SK-N-SH treated with all-trans-retinoic acid at 6 μM for 48 hours (cell line): ENCODE measurements around the gene INSRR.

Source experiments
- ATAC-seq: fragments of 200-7000 bp; cut with Tn5 transposase; 3 replicates; pipeline ENCODE4 v1.9.1; 2020; ENCODE audit warnings: mild to moderate bottlenecking, moderate library complexity
- ARNTL ChIP-seq: fragments of 450-650 bp; formaldehyde crosslinking; IDR thresholded peaks from 2 replicates; pipeline ENCODE4 v1.5.0; 2020; ENCODE audit warnings: low read depth, mild to moderate bottlenecking, moderate library complexity, borderline replicate concordance
- CREB5 ChIP-seq: fragments of 250-450 bp; sonication (Bioruptor Pico); IDR thresholded peaks from 2 replicates; pipeline ENCODE4 v1.5.1; 2020; ENCODE audit warnings: low read depth, mild to moderate bottlenecking, moderate library complexity
- CSDC2 ChIP-seq: fragments of 250-450 bp; sonication (Bioruptor Pico); IDR thresholded peaks from 2 replicates; pipeline ENCODE4 v1.5.0; 2020; ENCODE audit warnings: mild to moderate bottlenecking, moderate library complexity
- CSRNP3 ChIP-seq: fragments of 250-450 bp; sonication (Bioruptor Pico); IDR thresholded peaks from 2 replicates; pipeline ENCODE4 v1.5.1; 2021; ENCODE audit warnings: mild to moderate bottlenecking, moderate library complexity
- ESRRG ChIP-seq: fragments of 250-450 bp; sonication (Bioruptor Pico); IDR thresholded peaks from 2 replicates; pipeline ENCODE4 v1.6.1; 2021; ENCODE audit warnings: mild to moderate bottlenecking
- ISL1 ChIP-seq: fragments of 250-450 bp; sonication (Bioruptor Pico); IDR thresholded peaks from 2 replicates; pipeline ENCODE4 v2.1.2; 2022; ENCODE audit warnings: mild to moderate bottlenecking, moderate library complexity
- OSR1 ChIP-seq: fragments of 250-450 bp; sonication (Bioruptor Pico); IDR thresholded peaks from 2 replicates; pipeline ENCODE4 v1.8.0; 2022; ENCODE audit warnings: moderate library complexity, mild to moderate bottlenecking, inconsistent platforms
- PATZ1 ChIP-seq: fragments of 250-450 bp; sonication (Bioruptor Pico); IDR thresholded peaks from 2 replicates; pipeline ENCODE4 v1.8.0; 2020; ENCODE audit warnings: mild to moderate bottlenecking, moderate library complexity, borderline replicate concordance
- POU6F1 ChIP-seq: fragments of 250-450 bp; sonication (Bioruptor Pico); IDR thresholded peaks from 2 replicates; pipeline ENCODE4 v1.8.0; 2021; ENCODE audit warnings: low read depth, mild to moderate bottlenecking, moderate library complexity, borderline replicate concordance
- PPARA ChIP-seq: fragments of 250-450 bp; sonication (Bioruptor Pico); IDR thresholded peaks from 2 replicates; pipeline ENCODE4 v1.5.0; 2020; ENCODE audit warnings: mild to moderate bottlenecking, borderline replicate concordance
- RARB ChIP-seq: fragments of 250-450 bp; sonication (Bioruptor Pico); IDR thresholded peaks from 2 replicates; pipeline ENCODE4 v1.8.0; 2021; ENCODE audit warnings: mild to moderate bottlenecking, moderate library complexity
- SNAI2 ChIP-seq: fragments of 250-450 bp; sonication (Bioruptor Pico); IDR thresholded peaks from 2 replicates; pipeline ENCODE4 v1.5.0; 2020; ENCODE audit warnings: mild to moderate bottlenecking, moderate library complexity
- TOX ChIP-seq: fragments of 250-450 bp; sonication (Bioruptor Pico); IDR thresholded peaks from 2 replicates; pipeline ENCODE4 v1.8.0; 2021; ENCODE audit warnings: mild to moderate bottlenecking, moderate library complexity, borderline replicate concordance
- TSHZ2 ChIP-seq: fragments of 250-450 bp; sonication (Bioruptor Pico); IDR thresholded peaks from 2 replicates; pipeline ENCODE4 v1.5.0; 2020; ENCODE audit warnings: mild to moderate bottlenecking, moderate library complexity
- ZC3H10 ChIP-seq: fragments of 250-450 bp; sonication (Bioruptor Pico); IDR thresholded peaks from 2 replicates; pipeline ENCODE4 v1.5.1; 2021; ENCODE audit warnings: mild to moderate bottlenecking, moderate library complexity
- ZFP3 ChIP-seq: fragments of 250-450 bp; sonication (Bioruptor Pico); IDR thresholded peaks from 2 replicates; pipeline ENCODE4 v1.5.0; 2020; ENCODE audit warnings: mild to moderate bottlenecking, moderate library complexity
- ZFP30 ChIP-seq: fragments of 450-650 bp; formaldehyde crosslinking; IDR thresholded peaks from 2 replicates; pipeline ENCODE4 v1.5.0; 2022; ENCODE audit warnings: mild to moderate bottlenecking, moderate library complexity
- ZNF565 ChIP-seq: fragments of 450-650 bp; formaldehyde crosslinking; conservative IDR thresholded peaks from 2 replicates; pipeline ENCODE4 v1.5.0; 2020; ENCODE audit warnings: low read depth, mild to moderate bottlenecking, moderate library complexity
- ZNF70 ChIP-seq: fragments of 450-650 bp; formaldehyde crosslinking; IDR thresholded peaks from 2 replicates; pipeline ENCODE4 v1.5.0; 2020; ENCODE audit warnings: mild to moderate bottlenecking, moderate library complexity
- ZNF8 ChIP-seq: fragments of 450-650 bp; formaldehyde crosslinking; IDR thresholded peaks from 2 replicates; pipeline ENCODE4 v1.5.0; 2020; ENCODE audit warnings: mild to moderate bottlenecking, moderate library complexity

INSRR gene

GRCh38 chr1:156899956-156900718, 41.2 kb upstream of the INSRR start:
- no peak for ATAC-seq
- no peak for TF ChIP-seq ZNF70 (CRISPR knock-in tag)
- no peak for TF ChIP-seq TOX (CRISPR knock-in tag)
- no peak for TF ChIP-seq ZFP3 (CRISPR knock-in tag)
- no peak for TF ChIP-seq CREB5 (CRISPR knock-in tag)

GRCh38 chr1:156898971-156899664, 40.2 kb upstream of the INSRR start:
- TF ChIP-seq CSRNP3, result no peak
- TF ChIP-seq OSR1 (CRISPR knock-in tag), result no peak
- no peak for TF ChIP-seq TOX (CRISPR knock-in tag)
- TF ChIP-seq ZC3H10, result no peak
- TF ChIP-seq ZFP3 (CRISPR knock-in tag), result no peak
- no peak for TF ChIP-seq ZNF565
- TF ChIP-seq CSDC2 (CRISPR knock-in tag), result no peak
- no peak for TF ChIP-seq ARNTL (CRISPR knock-in tag)
- TF ChIP-seq POU6F1 (CRISPR knock-in tag), result no peak
- TF ChIP-seq ZFP30 (CRISPR knock-in tag), result no peak
- TF ChIP-seq ISL1, result no peak
- TF ChIP-seq RARB (CRISPR knock-in tag), result no peak
- no peak for TF ChIP-seq ZNF8 (CRISPR knock-in tag)
- no peak for TF ChIP-seq ZNF70 (CRISPR knock-in tag)
- ATAC-seq, result no peak

- ATAC-seq, result peak; percentile 17
- TF ChIP-seq PPARA (no peak), OSR1 (CRISPR knock-in tag) (no peak), ZFP3 (CRISPR knock-in tag) (no peak), ARNTL (CRISPR knock-in tag) (no peak), PATZ1 (CRISPR knock-in tag) (no peak), ZNF70 (CRISPR knock-in tag) (no peak), RARB (CRISPR knock-in tag) (no peak), ZNF565 (no peak), ESRRG (no peak), SNAI2 (CRISPR knock-in tag) (no peak), ZFP30 (CRISPR knock-in tag) (no peak), ZNF8 (CRISPR knock-in tag) (no peak), TOX (CRISPR knock-in tag) (no peak), POU6F1 (CRISPR knock-in tag) (no peak), TSHZ2 (CRISPR knock-in tag) (no peak), CREB5 (CRISPR knock-in tag) (no peak), CSDC2 (CRISPR knock-in tag) (no peak)
Observed at GRCh38 chr1:156898161-156898566, 39.2 kb upstream of the INSRR start.
